ENCODE data around the gene ARID2. TPM values are rescaled to one million over a fixed set of nuclear protein-coding genes. Genes with fewer than 3 reads are reported as not detected.

Gene ARID2
- total RNA-seq, 1 donor from 2014 or later, result 25.1 TPM

DNA sequence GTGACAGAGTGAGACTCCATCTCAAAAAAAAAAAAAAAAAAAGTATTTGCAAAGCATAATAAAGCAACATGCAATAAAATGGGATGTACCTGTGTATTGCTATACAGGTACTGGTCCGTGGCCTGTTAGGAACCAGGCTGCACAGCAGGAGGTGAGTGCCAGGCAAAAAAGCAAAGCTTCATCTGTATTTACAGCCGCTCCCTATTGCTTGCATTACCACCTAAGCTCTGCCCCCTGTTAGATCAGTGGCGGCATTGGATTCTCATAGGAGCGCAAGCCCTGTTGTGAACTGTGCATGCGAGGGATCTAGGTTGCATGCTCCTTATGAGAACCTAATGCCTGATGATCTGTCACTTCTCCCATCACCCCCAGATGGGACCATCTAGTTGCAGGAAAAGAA, 147.6 kb downstream of the ARID2 start:
- peaks cover 4% of the 10 kb centered on the region for H3K9me3 Mint-ChIP-seq (ENCODE audit: low read depth)
- peaks cover 30% of the 10 kb centered on the region for H3K36me3 Mint-ChIP-seq (ENCODE audit: low read depth)
- no peaks in the 10 kb centered on the region for H3K27me3 Mint-ChIP-seq (ENCODE audit: low read depth)
- H3K4me3 Mint-ChIP-seq (ENCODE audit: unreplicated experiment), result no peak overlapping the region
- no peak for DNase-seq (ENCODE audit: low spot score)
- H3K4me1 Mint-ChIP-seq (ENCODE audit: low read depth), result peaks cover 24% of the 10 kb centered on the region
- TF ChIP-seq, protein P1, sequence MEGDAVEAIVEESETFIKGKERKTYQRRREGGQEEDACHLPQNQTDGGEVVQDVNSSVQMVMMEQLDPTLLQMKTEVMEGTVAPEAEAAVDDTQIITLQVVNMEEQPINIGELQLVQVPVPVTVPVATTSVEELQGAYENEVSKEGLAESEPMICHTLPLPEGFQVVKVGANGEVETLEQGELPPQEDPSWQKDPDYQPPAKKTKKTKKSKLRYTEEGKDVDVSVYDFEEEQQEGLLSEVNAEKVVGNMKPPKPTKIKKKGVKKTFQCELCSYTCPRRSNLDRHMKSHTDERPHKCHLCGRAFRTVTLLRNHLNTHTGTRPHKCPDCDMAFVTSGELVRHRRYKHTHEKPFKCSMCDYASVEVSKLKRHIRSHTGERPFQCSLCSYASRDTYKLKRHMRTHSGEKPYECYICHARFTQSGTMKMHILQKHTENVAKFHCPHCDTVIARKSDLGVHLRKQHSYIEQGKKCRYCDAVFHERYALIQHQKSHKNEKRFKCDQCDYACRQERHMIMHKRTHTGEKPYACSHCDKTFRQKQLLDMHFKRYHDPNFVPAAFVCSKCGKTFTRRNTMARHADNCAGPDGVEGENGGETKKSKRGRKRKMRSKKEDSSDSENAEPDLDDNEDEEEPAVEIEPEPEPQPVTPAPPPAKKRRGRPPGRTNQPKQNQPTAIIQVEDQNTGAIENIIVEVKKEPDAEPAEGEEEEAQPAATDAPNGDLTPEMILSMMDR (IDR thresholded peaks at IDR 0.05), result no peak
- H3K27ac Mint-ChIP-seq (ENCODE audit: unreplicated experiment), result no peak overlapping the region

DNA sequence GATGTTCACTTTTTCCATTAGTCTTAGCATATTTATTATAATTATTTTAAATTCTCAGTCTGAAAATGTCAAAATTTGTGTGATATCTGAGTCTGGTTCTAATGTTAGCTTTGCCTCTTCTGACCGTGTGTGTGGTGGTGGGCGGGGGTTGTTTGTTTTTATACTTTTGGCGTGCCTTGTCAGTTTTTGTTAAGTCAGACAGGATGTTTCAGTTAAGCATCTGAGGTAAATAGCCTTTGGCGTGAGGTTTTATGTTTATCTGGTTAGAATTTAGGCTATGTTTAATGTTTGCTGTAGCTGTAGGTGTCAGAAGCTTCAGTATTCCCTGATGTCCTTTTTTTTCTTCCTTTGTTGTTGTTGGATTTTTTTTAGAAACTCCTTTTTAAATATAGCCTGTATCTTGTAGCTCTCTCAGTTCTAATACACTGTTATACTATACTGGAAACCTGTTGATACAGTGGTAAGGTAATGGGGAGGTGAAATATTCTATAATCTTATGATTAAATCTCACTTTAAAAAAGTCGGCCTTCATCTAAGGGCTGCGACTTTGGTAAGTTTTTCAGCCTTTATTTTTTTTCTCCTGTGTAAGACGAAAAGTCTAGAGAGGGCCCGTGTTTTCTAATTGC, 149.2 kb downstream of the ARID2 start:
- H3K4me3 Mint-ChIP-seq (ENCODE audit: unreplicated experiment), result no peak overlapping the region
- TF ChIP-seq, protein P1 (IDR thresholded peaks at IDR 0.05), result no peak
- H3K27ac Mint-ChIP-seq (ENCODE audit: unreplicated experiment), result peak overlapping the region; percentile 25

DNA sequence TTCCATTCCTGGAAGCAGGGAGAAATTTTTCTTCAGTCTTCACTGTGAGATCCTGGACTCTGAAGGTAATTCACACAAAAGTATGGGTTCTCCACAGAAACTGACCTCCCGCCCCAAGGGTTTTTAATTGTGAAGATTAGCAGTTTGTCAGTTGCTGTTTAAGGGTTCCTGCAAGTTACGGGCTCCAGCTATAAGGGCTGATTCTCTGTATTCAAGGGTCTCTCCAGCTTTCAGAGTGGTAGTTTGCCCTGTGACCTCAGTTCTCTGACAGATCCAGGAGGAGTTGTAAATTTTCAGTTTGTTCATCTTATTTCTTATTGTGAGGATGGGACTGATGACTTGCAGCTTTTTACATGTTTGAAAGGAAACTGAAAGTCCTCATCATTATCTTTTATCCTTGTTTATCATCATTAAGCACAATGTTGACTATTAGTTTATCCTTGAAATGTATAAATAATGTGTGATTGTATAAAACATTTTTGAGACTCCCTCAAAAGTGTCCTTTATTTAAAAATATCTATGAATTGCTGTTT, 149.9 kb downstream of the ARID2 start:
- TF ChIP-seq, protein P1 (IDR thresholded peaks at IDR 0.05), result no peak
- Mint-ChIP-seq H3K27me3 (ENCODE audit: low read depth) (no peaks in the 10 kb centered on the region), H3K4me3 (ENCODE audit: unreplicated experiment) (no peak overlapping the region), H3K27ac (ENCODE audit: unreplicated experiment) (no peak overlapping the region), H3K9me3 (ENCODE audit: low read depth) (peaks cover 4% of the 10 kb centered on the region), H3K4me1 (ENCODE audit: low read depth) (peaks cover 24% of the 10 kb centered on the region), H3K36me3 (ENCODE audit: low read depth) (peaks cover 25% of the 10 kb centered on the region)
- DNase-seq (ENCODE audit: low spot score), result no peak

More for the DNA sequence above, 149.2 kb downstream of the ARID2 start:
- Mint-ChIP-seq H3K36me3 (ENCODE audit: low read depth) (peaks cover 28% of the 10 kb centered on the region), H3K9me3 (ENCODE audit: low read depth) (peaks cover 4% of the 10 kb centered on the region), H3K27me3 (ENCODE audit: low read depth) (no peaks in the 10 kb centered on the region), H3K4me1 (ENCODE audit: low read depth) (peaks cover 24% of the 10 kb centered on the region)
- DNase-seq (ENCODE audit: low spot score), result no peak

DNA sequence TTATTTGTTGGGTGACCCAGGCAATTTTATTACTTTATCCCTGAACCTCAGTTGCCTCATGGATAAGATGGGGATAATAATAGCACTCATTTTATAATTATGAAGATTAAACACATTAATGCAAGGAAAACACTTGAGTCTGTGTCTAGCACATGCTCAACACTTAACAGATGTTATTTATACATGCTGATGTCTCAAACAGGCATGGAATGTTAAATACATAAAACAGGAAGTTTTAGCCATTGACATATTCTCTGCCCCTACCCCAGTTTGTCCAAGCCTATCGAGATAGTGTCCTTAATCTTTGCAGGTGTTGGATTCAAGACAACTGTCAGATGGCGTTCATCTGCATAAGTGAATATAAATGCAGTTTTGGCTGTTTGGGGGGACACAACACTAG, 151.0 kb downstream of the ARID2 start:
- Mint-ChIP-seq H3K9me3 (ENCODE audit: low read depth) (peaks cover 3% of the 10 kb centered on the region), H3K4me3 (ENCODE audit: unreplicated experiment) (no peak overlapping the region), H3K27ac (ENCODE audit: unreplicated experiment) (no peak overlapping the region), H3K4me1 (ENCODE audit: low read depth) (peaks cover 24% of the 10 kb centered on the region), H3K27me3 (ENCODE audit: low read depth) (no peaks in the 10 kb centered on the region), H3K36me3 (ENCODE audit: low read depth) (peaks cover 22% of the 10 kb centered on the region)
- no peak for DNase-seq (ENCODE audit: low spot score)
- TF ChIP-seq, protein P1 (IDR thresholded peaks at IDR 0.05), result no peak

DNA sequence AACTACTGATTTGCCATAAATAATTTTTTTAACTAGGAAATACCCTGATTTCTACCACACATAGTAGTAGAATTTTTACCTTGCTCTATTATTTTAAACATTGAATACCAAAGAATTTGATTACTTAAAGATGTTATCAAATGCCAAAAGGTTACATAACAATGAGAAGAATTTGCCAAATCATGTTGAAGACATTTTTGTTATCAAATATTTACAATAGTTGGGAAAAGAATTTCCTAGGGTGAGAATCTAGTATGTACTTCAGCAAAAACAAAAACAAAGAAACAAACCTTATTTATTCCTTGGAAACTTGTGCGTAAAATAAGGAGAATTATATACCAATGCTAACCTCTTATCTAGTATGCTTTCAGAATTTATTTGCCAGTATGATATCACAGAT, 153.7 kb downstream of the ARID2 start:
- no peaks in the 10 kb centered on the region for H3K27me3 Mint-ChIP-seq (ENCODE audit: low read depth)
- TF ChIP-seq, protein P1 (IDR thresholded peaks at IDR 0.05), result no peak
- H3K27ac Mint-ChIP-seq (ENCODE audit: unreplicated experiment), result no peak overlapping the region
- no peak for DNase-seq (ENCODE audit: low spot score)
- H3K36me3 Mint-ChIP-seq (ENCODE audit: low read depth), result peaks cover 21% of the 10 kb centered on the region
- H3K4me3 Mint-ChIP-seq (ENCODE audit: unreplicated experiment), result no peak overlapping the region
- H3K4me1 Mint-ChIP-seq (ENCODE audit: low read depth), result peaks cover 17% of the 10 kb centered on the region
- H3K9me3 Mint-ChIP-seq (ENCODE audit: low read depth), result peaks cover 4% of the 10 kb centered on the region

Measured in chondrocyte (in vitro differentiated cells).